ENCODE data around the gene AFAP1L1. TPM values are rescaled to one million over a fixed set of nuclear protein-coding genes. Genes with fewer than 3 reads are reported as not detected.

The AFAP1L1 gene
- total and polyA plus RNA-seq, 9 of the 15 experiments (the other 6 are each of a cell fraction or from before 2014, with no cell fraction given) = 0.01 to 0.12 (median 0.03) TPM; not detected in 4

GRCh38 chr5:149320791-149321330 lies 49.2 kb downstream of the AFAP1L1 start (continued):
- TF ChIP-seq MNT (conservative IDR thresholded peaks at IDR 0.05) = peak; percentile 66 to 88; a peak in 3 of 4 replicates
- TF ChIP-seq ATF1 (CRISPR knock-in tag; IDR thresholded peaks at IDR 0.05) = no peak
- peak; percentile 68 for TF ChIP-seq ATF1 (tag; IDR thresholded peaks at IDR 0.05)
- TF ChIP-seq HDAC8 (tag; IDR thresholded peaks at IDR 0.05) = no peak
- TF ChIP-seq TEAD2 (tag; IDR thresholded peaks at IDR 0.05) = no peak
- peak; percentile 86 for TF ChIP-seq NCOR1 (IDR thresholded peaks at IDR 0.05)
- no peak for TF ChIP-seq AFF4 (CRISPR knock-in tag; IDR thresholded peaks at IDR 0.05)
- peak; percentile 41; the same call in 1 of the 2 replicates for TF ChIP-seq NCOA1 (IDR thresholded peaks at IDR 0.05; ENCODE audit: low read depth)
- TF ChIP-seq RCOR1 (IDR thresholded peaks at IDR 0.05; ENCODE audit: borderline replicate concordance in 1 of 2, low read depth in 2 of 2, low read length in 2 of 2) = peak in 1 of 2 experiments; percentile 89; a peak in 3 of 4 replicates
- TF ChIP-seq USF1 (CRISPR knock-in tag; IDR thresholded peaks at IDR 0.05) = peak; percentile 89
- TF ChIP-seq MAX (CRISPR knock-in tag; IDR thresholded peaks at IDR 0.05) = peak; percentile 52
- peak in 1 of 2 experiments; percentile 95; a peak in 1 of 3 replicates for TF ChIP-seq CBX3 (IDR thresholded peaks at IDR 0.05; ENCODE audit: borderline replicate concordance in 1 of 2, low read length in 2 of 2)
- TF ChIP-seq CEBPZ (IDR thresholded peaks at IDR 0.05; ENCODE audit: borderline replicate concordance, low read depth, low read length) = no peak
- peak; percentile 81 to 84 for TF ChIP-seq TEAD1 (CRISPR knock-in tag; IDR thresholded peaks at IDR 0.05)
- no peak for TF ChIP-seq ELF4 (CRISPR knock-in tag; IDR thresholded peaks at IDR 0.05)
- no peak for TF ChIP-seq HNRNPL (IDR thresholded peaks at IDR 0.05; ENCODE audit: low read depth, low read length)

Data from K562 (cell line).